Activated naive CD8-positive, alpha-beta T cell treated with anti-CD3 and anti-CD28 coated beads for 36 hours (primary cell): ENCODE results near the gene TMEM86B. TPM values are rescaled to one million over a fixed set of nuclear protein-coding genes. Genes with fewer than 3 reads are reported as not detected.

Experiments
- DNase-seq: peaks from one replicate; pipeline ENCODE4 v3.0.0; 2021
- H3K27ac Mint-ChIP-seq: one replicate; pipeline ENCODE4 v1.8.0; 2022; ENCODE audit warnings: mild to moderate bottlenecking, moderate library complexity, mixed read lengths
- H3K27me3 Mint-ChIP-seq: one replicate; pipeline ENCODE4 v1.8.0; 2022; ENCODE audit warnings: mild to moderate bottlenecking, mixed read lengths
- H3K36me3 Mint-ChIP-seq: one replicate; pipeline ENCODE4 v1.8.0; 2021; ENCODE audit warnings: mild to moderate bottlenecking, mixed read lengths
- H3K4me1 Mint-ChIP-seq: one replicate; pipeline ENCODE4 v1.8.0; 2021; ENCODE audit warnings: mixed read lengths
- H3K4me3 Mint-ChIP-seq: one replicate; pipeline ENCODE4 v1.8.0; 2022; ENCODE audit warnings: mild to moderate bottlenecking, moderate library complexity, mixed read lengths
- H3K9me3 Mint-ChIP-seq: one replicate; pipeline ENCODE4 v1.8.0; 2022; ENCODE audit warnings: mixed read lengths
- total RNA-seq, 2 experiments: library from RNA; stranded (reverse); gene quantifications; one replicate each; pipeline ENCODE4 v1.2.3, GENCODE V29; 2021

Gene TMEM86B
- total RNA-seq, 2 experiments from 2014 or later, result 7.3 to 7.9 TPM

DNA sequence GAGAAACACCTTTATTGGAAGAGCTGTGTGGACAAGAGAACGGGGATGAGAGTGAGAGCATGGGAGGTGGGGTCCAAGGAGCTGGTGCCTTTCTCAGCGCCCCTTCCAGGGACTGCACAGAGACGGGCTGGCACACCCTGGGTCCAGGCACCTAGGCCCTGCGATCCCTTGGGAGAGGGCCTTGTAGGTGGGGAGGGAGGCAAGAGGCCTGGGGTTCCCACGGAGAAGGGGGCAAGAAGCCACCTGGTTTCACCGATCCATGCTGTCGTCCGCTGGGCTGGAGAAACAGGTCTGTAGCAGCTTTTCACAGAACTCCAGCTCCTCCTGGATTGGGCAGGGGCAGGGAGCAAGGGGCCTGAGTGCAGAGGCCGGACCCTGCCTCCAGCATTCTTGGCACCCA lies 33.8 kb upstream of the TMEM86B start:
- Mint-ChIP-seq H3K27ac (no peak overlapping the region), H3K9me3 (peaks cover 4% of the 10 kb centered on the region), H3K4me1 (peaks cover 8% of the 10 kb centered on the region), H3K27me3 (no peaks in the 10 kb centered on the region), H3K36me3 (peaks cover 23% of the 10 kb centered on the region), H3K4me3 (no peak overlapping the region)
- DNase-seq, result no peak

- no peak for DNase-seq
- Mint-ChIP-seq H3K27ac (no peak overlapping the region), H3K36me3 (peaks cover 28% of the 10 kb centered on the region), H3K9me3 (peaks cover 4% of the 10 kb centered on the region), H3K4me3 (no peak overlapping the region), H3K4me1 (peaks cover 13% of the 10 kb centered on the region), H3K27me3 (no peaks in the 10 kb centered on the region)
These were observed 33.1 kb upstream of the TMEM86B start for GRCh38 chr19:55261671-55262126.

DNA sequence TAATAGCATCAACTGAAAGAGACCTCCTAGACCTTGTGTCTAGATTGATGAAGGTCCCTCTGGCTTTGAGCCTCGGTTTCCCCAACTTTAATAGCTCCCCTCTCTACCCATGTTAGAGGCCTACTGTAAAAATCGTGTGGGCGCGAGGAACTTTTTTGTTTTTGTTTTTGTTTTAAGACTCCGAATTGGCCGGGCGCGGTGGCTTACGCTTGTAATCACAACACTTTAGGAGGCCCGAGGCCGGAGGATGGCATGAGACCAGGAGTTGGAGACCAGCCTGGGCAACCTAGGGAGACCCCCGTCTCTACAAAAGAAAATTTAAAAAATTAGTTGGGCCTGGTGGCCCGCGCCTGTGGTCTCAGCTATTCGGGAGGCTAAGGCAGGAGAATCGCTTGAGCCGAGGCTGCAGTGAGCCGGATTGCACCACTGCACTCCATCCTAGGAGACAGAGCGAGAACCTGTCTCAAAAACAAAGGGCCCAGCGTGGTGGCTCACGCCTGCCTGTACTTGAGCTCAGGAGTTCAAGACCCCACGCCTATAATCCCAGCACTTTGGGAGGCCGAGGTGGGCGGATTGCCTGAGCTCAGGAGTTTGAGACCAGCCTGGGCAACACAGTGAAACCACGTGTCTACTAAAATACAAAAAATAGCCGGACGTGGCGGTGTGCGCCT lies 31.1 kb upstream of the TMEM86B start:
- H3K9me3 Mint-ChIP-seq, result no peaks in the 10 kb centered on the region
- DNase-seq, result no peak
- H3K36me3 Mint-ChIP-seq, result peaks cover 42% of the 10 kb centered on the region
- peak overlapping the region; percentile 89 for H3K4me3 Mint-ChIP-seq
- H3K27ac Mint-ChIP-seq, result peak overlapping the region; percentile 97
- no peaks in the 10 kb centered on the region for H3K27me3 Mint-ChIP-seq
- H3K4me1 Mint-ChIP-seq, result peaks cover 30% of the 10 kb centered on the region

DNA sequence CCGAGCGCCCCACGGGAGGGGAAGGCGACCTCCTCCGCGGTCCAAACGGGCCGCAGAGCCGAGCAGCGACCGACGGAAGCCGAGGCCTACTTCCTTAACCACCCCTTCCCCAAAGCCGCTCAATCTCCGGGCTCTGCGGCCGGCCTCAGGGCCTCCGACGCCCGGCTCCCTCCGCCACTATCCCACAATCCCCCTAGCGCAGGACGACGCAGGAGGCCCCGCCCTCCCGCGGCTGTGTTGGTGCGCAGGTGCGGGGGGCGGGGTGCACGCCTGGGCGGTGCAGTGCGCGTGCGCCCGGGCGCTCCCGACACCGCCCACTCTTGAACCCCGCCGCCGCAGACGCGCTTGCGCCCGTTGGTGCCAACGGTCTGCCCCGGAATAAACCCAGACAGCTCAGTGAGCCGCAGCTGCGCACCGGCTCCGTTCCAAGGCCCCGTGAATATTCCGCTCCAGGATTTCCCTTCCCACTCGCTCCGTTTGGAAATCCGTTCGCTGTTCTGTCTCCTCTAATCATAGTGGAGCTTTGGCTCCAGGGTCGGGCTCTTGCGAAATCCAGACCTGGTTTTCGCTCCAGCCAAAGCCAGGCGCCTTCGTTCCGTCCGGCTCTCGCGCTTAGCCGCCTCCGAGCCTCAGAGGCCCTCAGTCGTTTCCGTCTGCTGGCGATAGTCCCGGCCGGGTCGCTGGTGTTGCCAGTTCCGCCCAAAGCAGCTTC lies 30.4 kb upstream of the TMEM86B start, which contains the start of gene PPP6R1:
Gene PPP6R1, minus strand, starts transcription at position 190 of the 712 bp plus-strand sequence. CDS start 11,914 bp downstream, outside the sequence.
- Mint-ChIP-seq H3K27ac (peak within 1 kb of the TSS; percentile 98), H3K36me3 (peaks cover 49% of the 10 kb centered on the region), H3K27me3 (no peaks in the 10 kb centered on the region), H3K4me3 (peak within 1 kb of the TSS; percentile 100), H3K4me1 (peaks cover 30% of the 10 kb centered on the region), H3K9me3 (no peaks in the 10 kb centered on the region)
- peak; percentile 98 for DNase-seq

DNA sequence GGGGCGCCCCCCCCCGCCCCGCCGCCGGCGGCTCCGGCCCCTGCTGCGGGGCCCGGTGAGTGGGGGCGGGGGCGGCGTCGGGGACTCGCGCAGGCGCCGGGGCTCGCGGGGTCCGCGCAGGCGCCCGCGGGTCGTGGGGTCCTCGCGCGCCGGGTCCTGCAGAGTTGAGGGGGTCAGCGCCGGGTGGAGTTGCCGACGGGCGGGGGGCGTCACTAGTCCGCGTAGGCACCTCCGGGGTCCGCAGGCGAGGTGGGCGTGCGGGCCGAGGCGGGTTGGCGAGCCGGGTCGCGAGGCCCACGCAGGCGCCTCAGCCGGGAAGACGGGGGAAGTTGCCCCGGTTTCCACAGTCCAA lies 29.9 kb upstream of the TMEM86B start:
- peaks cover 54% of the 10 kb centered on the region for H3K36me3 Mint-ChIP-seq
- peaks cover 34% of the 10 kb centered on the region for H3K4me1 Mint-ChIP-seq
- no peaks in the 10 kb centered on the region for H3K27me3 Mint-ChIP-seq
- peak overlapping the region; percentile 89 for H3K4me3 Mint-ChIP-seq
- H3K9me3 Mint-ChIP-seq, result no peaks in the 10 kb centered on the region
- H3K27ac Mint-ChIP-seq, result peak overlapping the region; percentile 97
- DNase-seq, result peak; percentile 61

DNA sequence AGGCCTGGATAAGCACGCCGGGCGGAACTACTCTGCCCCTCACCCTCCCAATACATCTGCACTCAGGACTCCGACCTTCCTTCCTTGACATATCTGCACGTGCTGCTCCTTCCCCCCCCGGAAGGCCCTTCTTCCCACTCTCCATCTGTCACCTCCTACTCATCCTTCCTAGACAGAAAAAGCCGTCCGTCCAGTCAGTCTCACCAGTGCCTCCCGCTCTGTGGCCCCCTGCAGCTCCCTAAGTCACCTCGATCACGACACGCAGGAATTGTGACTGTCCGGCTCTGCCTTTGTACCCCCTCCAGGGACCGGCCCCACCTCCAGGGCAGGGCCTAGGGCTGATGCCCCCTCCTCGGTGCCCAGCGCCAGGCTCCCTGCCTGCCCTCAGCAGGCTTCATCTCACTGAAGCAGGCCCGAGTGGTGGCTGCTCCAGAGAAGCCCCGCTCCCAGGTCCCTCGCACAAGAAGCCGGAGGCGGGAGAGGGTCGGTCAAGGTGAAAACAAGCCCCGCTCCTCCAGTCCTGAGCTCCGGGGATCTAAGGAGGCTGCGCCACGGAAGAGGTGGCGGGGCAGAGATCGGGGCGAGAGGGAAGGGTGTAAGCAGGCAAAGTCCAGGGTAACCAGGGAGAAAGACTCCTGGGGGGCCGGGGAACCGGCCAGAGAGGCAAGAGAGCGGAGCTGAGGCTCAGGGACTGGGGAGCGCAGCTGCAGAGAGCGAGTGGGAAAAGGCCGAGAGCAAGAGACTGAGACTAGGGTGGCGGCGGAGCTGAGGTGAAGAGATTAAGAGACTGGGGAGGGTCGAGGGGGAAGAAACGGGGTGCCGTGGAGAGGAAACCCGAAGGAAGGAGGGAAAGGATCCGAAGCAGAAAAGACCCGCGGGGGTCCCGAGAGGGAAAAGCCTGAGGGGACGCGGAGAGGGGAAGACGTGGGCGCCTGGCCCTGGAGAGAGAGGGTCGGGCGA lies 29.2 kb upstream of the TMEM86B start:
- peak; percentile 26 for DNase-seq
- H3K9me3 Mint-ChIP-seq, result no peaks in the 10 kb centered on the region
- peak overlapping the region; percentile 100 for H3K4me3 Mint-ChIP-seq
- H3K27me3 Mint-ChIP-seq, result no peaks in the 10 kb centered on the region
- H3K36me3 Mint-ChIP-seq, result peaks cover 56% of the 10 kb centered on the region
- H3K27ac Mint-ChIP-seq, result peak overlapping the region; percentile 98
- H3K4me1 Mint-ChIP-seq, result peaks cover 41% of the 10 kb centered on the region

DNA sequence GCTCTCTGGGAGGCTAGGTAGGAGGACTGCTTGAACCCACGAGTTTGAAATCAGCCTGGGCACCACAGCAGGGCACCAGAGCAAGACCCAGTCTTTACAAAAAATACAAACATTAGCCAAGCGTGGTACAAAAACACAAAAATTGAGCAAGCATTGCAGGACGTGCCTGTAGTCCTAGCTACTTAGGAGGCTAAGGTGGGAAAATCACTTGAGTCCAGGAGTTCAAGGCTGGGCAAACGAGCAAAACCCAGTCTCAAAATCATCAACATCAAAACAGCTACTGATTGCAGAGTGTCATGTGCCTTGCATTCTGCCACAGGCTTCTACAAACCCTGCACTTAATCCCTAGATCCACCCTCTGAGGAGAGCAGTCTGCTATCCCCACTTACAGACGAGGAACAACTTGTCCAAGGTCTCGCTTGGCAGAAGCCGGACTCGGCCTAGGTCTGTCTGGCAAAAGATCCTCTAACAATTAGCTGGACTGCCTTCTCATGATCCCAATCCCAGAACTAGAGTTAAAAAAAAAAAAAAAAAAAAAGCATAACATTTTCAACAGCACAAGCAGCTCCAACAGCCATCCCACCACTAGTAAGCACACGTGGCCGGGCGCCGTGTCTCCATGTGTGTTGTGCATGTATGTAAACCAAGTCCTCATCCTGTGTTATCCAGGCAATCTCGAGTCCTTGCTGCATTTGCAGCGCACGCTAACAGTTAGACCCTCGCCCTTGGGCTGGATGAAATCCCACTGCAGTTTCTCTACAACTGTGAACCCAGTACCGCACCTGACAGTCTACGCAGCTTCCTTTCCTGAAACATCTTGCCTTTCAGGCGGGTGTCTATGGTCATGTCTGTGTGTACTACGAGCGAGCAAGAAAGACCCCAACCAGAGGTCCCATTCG lies 28.2 kb upstream of the TMEM86B start:
- Mint-ChIP-seq H3K9me3 (no peaks in the 10 kb centered on the region), H3K27me3 (no peaks in the 10 kb centered on the region), H3K27ac (peak overlapping the region; percentile 98), H3K4me1 (peaks cover 46% of the 10 kb centered on the region), H3K36me3 (peaks cover 53% of the 10 kb centered on the region), H3K4me3 (peak overlapping the region; percentile 100)
- peak; percentile 18 for DNase-seq

- no peaks in the 10 kb centered on the region for H3K9me3 Mint-ChIP-seq
- peak; percentile 73 for DNase-seq
- peak overlapping the region; percentile 98 for H3K27ac Mint-ChIP-seq
- H3K4me1 Mint-ChIP-seq, result peaks cover 56% of the 10 kb centered on the region
- peak overlapping the region; percentile 100 for H3K4me3 Mint-ChIP-seq
- peaks cover 56% of the 10 kb centered on the region for H3K36me3 Mint-ChIP-seq
- no peaks in the 10 kb centered on the region for H3K27me3 Mint-ChIP-seq
These were observed 27.3 kb upstream of the TMEM86B start for GRCh38 chr19:55255618-55256423.

- Mint-ChIP-seq H3K36me3 (peaks cover 59% of the 10 kb centered on the region), H3K9me3 (no peaks in the 10 kb centered on the region), H3K4me1 (peaks cover 56% of the 10 kb centered on the region), H3K27me3 (no peaks in the 10 kb centered on the region), H3K27ac (peak overlapping the region; percentile 98), H3K4me3 (peak overlapping the region; percentile 100)
- DNase-seq, result no peak
These were observed 26.0 kb upstream of the TMEM86B start for GRCh38 chr19:55254625-55254977.

GRCh38 chr19:55253842-55254624 lies 25.5 kb upstream of the TMEM86B start:
- H3K4me3 Mint-ChIP-seq, result peak overlapping the region; percentile 100
- H3K4me1 Mint-ChIP-seq, result peaks cover 55% of the 10 kb centered on the region
- H3K36me3 Mint-ChIP-seq, result peaks cover 59% of the 10 kb centered on the region

GRCh38 chr19:55252760-55253663 lies 24.4 kb upstream of the TMEM86B start:
- Mint-ChIP-seq H3K4me3 (peak overlapping the region; percentile 100), H3K27ac (peak overlapping the region; percentile 98), H3K27me3 (no peaks in the 10 kb centered on the region), H3K4me1 (peaks cover 63% of the 10 kb centered on the region), H3K36me3 (peaks cover 63% of the 10 kb centered on the region), H3K9me3 (no peaks in the 10 kb centered on the region)
- DNase-seq, result no peak

More at GRCh38 chr19:55253842-55254624, 25.5 kb upstream of the TMEM86B start:
- DNase-seq, result peak; percentile 55
- H3K9me3 Mint-ChIP-seq, result no peaks in the 10 kb centered on the region
- peak overlapping the region; percentile 98 for H3K27ac Mint-ChIP-seq
- H3K27me3 Mint-ChIP-seq, result no peaks in the 10 kb centered on the region
